OCI-LY7 (cell line): Measurements from ENCODE around the gene TMEM209.
"Not testable (repeated sequence)": the region's sequence is repeated elsewhere in the genome, so short reads cannot be mapped to it uniquely, and the experiment has no call there.

Experiments
- CTCF ChIP-seq: fragments of 200-600 bp; sonication (generic); conservative IDR thresholded peaks from 2 replicates; pipeline ENCODE4 v1.5.1; 2014; ENCODE audit warnings: mild to moderate bottlenecking, antibody characterized with exemption, low read length, moderate library complexity, mixed read lengths
- EZH2phosphoT487 ChIP-seq: fragments of 200-600 bp; sonication (generic); IDR thresholded peaks from 2 replicates; pipeline ENCODE4 v1.6.1; 2018; ENCODE audit warnings: low read depth, borderline replicate concordance, mild to moderate bottlenecking, mixed run types, antibody characterized with exemption, low read length, moderate library complexity, mixed read lengths

DNA sequence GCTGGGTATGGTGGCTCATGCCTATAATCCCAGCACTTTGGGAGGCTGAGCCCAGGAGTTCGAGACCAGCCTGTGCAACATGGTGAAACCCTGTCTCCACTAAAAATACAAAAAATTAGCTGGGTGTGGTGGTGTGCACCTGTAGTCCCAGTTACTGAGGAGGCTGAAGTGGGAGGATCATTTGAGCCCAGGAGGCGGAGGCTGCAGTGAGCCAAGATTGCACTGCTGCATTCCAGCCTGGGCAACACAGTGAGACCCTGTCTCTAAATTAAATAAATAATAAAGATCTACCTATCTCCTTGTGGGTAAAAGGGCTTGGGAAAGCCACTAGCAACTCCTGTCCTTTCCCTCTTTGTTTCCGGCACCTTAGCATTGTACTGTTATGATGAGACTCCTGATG, 78.4 kb downstream of the TMEM209 start:
- TF ChIP-seq CTCF, EZH2phosphoT487: not testable (repeated sequence)
